Lower lobe of right lung (tissue), 2 donors: ENCODE results near the gene EID3. TPM values are rescaled to one million over a fixed set of nuclear protein-coding genes. Genes with fewer than 3 reads are reported as not detected.

Experiments used
- ATAC-seq, 2 donors: fragments of 200-7000 bp; cut with Tn5 transposase; one replicate each; pipeline ENCODE4 v1.9.1; 2020 to 2022; ENCODE audit warnings: mild to moderate bottlenecking in 2 of 2, moderate library complexity in 2 of 2
- DNase-seq: peaks from one replicate; pipeline ENCODE4 v3.0.0-alpha.2; 2020
- H3K27ac ChIP-seq: fragments of 200-600 bp; one replicate; pipeline ENCODE4 v1.8.0; 2022
- H3K27me3 ChIP-seq: fragments of 200-600 bp; one replicate; pipeline ENCODE4 v1.8.0; 2022; ENCODE audit warnings: low read depth
- H3K36me3 ChIP-seq: fragments of 200-600 bp; one replicate; pipeline ENCODE4 v1.8.0; 2022; ENCODE audit warnings: mild to moderate bottlenecking
- H3K4me1 ChIP-seq: fragments of 200-600 bp; one replicate; pipeline ENCODE4 v1.8.0; 2022
- H3K4me3 ChIP-seq: fragments of 200-600 bp; one replicate; pipeline ENCODE4 v1.8.0; 2022; ENCODE audit warnings: mild to moderate bottlenecking
- H3K9me3 ChIP-seq: fragments of 200-600 bp; one replicate; pipeline ENCODE4 v1.8.0; 2022
- intact Hi-C: fragments of 100-400 bp; cut with DNase I; formaldehyde crosslinking; loops from one replicate; pipeline ENCODE4 v1.11.0; 2022
- total RNA-seq: library from RNA; stranded (reverse); fragmentation: NEBNext Ultra II Directional; extraction: Animal tissue kit (Norgen Biotek cat#: 25700); gene quantifications from one replicate; pipeline ENCODE4 v1.2.1, GENCODE V29; 2021
- TF ChIP-seq, protein P1 (sequence below): fragments of 200-600 bp; IDR thresholded peaks from one replicate; pipeline ENCODE4 v1.8.0; 2022; ENCODE audit warnings: antibody characterized with exemption, mild to moderate bottlenecking
- donor health status: DM: no; HTN: yes; CAD: no; lungs with severe emphysema.

EID3 gene
- total RNA-seq, 1 donor from 2014 or later, result 3.3 TPM

DNA sequence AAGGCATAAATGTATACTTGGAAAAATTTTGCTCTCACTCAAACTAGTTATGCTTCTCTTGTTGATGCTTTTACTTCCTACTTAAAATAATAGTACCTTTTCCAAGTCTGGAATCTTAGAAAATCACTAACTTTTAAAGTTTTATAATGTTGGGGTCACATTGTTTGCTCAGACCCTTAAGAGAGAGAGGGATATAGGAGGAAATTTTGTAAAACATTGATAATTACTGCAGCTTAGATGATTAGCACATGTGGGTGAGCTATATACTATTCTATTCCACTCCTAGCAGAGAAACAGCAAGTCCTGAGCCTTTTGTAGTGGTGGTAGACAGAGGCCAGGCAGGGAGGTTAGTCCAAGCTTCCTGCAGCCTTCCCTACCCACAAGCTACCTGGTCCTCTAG lies 13.4 kb downstream of the EID3 start:
- DNase-seq (no peak), ATAC-seq (no peak)
- Histone ChIP-seq H3K4me1 (peaks cover 8% of the 10 kb centered on the region), H3K27me3 (no peaks in the 10 kb centered on the region), H3K4me3 (no peak overlapping the region), H3K36me3 (peaks cover 100% of the 10 kb centered on the region), H3K9me3 (no peaks in the 10 kb centered on the region), H3K27ac (no peak overlapping the region)
- intact Hi-C loops, result no loop called here
- TF ChIP-seq, protein P1, sequence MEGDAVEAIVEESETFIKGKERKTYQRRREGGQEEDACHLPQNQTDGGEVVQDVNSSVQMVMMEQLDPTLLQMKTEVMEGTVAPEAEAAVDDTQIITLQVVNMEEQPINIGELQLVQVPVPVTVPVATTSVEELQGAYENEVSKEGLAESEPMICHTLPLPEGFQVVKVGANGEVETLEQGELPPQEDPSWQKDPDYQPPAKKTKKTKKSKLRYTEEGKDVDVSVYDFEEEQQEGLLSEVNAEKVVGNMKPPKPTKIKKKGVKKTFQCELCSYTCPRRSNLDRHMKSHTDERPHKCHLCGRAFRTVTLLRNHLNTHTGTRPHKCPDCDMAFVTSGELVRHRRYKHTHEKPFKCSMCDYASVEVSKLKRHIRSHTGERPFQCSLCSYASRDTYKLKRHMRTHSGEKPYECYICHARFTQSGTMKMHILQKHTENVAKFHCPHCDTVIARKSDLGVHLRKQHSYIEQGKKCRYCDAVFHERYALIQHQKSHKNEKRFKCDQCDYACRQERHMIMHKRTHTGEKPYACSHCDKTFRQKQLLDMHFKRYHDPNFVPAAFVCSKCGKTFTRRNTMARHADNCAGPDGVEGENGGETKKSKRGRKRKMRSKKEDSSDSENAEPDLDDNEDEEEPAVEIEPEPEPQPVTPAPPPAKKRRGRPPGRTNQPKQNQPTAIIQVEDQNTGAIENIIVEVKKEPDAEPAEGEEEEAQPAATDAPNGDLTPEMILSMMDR, result no peak

- ATAC-seq (no peak), DNase-seq (no peak)
- H3K27ac ChIP-seq, result no peak overlapping the region
- H3K4me3 ChIP-seq, result no peak overlapping the region
- peaks cover 99% of the 10 kb centered on the region for H3K36me3 ChIP-seq
- intact Hi-C loops, result no loop called here
- no peaks in the 10 kb centered on the region for H3K27me3 ChIP-seq
- H3K9me3 ChIP-seq, result no peaks in the 10 kb centered on the region
- TF ChIP-seq, protein P1, result no peak
- peaks cover 8% of the 10 kb centered on the region for H3K4me1 ChIP-seq
Observed at GRCh38 chr12:104317538-104318210, 14.1 kb downstream of the EID3 start.

DNA sequence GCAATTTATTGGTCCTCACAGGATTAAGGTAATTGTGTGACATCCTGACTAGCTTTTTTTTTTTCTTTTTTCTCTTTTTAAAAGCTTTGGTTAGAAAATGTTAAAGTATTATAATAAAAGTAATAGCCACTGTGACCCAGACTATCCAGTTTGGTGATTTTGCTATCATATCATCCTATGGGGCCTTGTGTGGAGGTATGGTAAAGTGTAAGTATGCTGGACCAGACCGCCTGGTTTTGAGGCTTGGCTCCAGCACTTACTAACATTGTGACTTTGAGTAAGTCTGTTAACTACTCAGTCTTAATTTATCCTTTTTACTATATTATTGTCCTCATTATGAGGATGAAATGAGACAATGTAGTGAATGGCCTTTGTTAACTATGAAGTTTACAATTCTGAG lies 15.5 kb downstream of the EID3 start:
- H3K27ac ChIP-seq, result no peak overlapping the region
- no peaks in the 10 kb centered on the region for H3K27me3 ChIP-seq
- DNase-seq, result no peak
- TF ChIP-seq, protein P1, result no peak
- intact Hi-C loops, result no loop called here
- H3K36me3 ChIP-seq, result peaks cover 91% of the 10 kb centered on the region
- H3K4me3 ChIP-seq, result no peak overlapping the region
- ATAC-seq, result no peak
- peaks cover 4% of the 10 kb centered on the region for H3K4me1 ChIP-seq
- no peaks in the 10 kb centered on the region for H3K9me3 ChIP-seq

DNA sequence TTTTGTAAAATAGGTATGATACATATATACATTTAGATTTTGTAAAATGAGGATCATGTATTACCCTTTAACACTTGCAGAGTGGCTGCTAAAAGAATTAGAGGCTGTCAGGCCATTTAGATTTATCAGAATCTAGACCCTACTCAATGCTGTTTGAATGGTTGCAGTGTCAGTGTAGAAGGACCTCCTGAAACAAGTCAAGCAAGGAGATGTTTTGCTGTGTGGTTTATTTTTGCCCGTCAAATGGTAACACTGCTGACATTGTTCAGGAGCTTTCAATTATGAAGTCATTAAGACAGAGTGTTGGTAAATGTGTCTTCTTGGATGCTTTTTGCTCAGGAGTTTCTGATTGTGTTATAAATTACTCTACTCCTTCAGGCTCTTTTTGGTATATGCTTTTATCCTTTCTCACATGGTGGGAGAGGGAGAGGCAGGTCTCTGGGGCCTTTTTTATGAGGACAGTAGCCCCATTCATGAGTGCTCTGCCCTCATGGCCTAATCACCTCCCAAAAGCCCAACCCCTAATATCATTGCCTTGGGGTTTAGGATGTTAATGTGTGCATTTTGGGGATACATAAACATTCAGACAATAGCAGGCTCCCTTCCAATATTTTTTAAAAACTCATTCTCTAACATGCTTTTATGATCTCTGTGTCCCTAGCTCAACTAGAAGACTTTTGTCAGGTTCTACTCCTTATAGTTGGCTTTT lies 16.5 kb downstream of the EID3 start:
- DNase-seq, result no peak
- H3K27me3 ChIP-seq, result no peaks in the 10 kb centered on the region
- ATAC-seq, result no peak
- H3K4me3 ChIP-seq, result no peak overlapping the region
- TF ChIP-seq, protein P1, result no peak
- intact Hi-C loops, result no loop called here
- H3K4me1 ChIP-seq, result no peaks in the 10 kb centered on the region
- peaks cover 91% of the 10 kb centered on the region for H3K36me3 ChIP-seq
- no peaks in the 10 kb centered on the region for H3K9me3 ChIP-seq
- H3K27ac ChIP-seq, result no peak overlapping the region

- H3K9me3 ChIP-seq, result no peaks in the 10 kb centered on the region
- ATAC-seq (no peak), DNase-seq (no peak)
- H3K27me3 ChIP-seq, result no peaks in the 10 kb centered on the region
- H3K4me1 ChIP-seq, result no peaks in the 10 kb centered on the region
- H3K36me3 ChIP-seq, result peaks cover 91% of the 10 kb centered on the region
- TF ChIP-seq, protein P1, result no peak
- intact Hi-C loops, result no loop called here
- H3K4me3 ChIP-seq, result no peak overlapping the region
- H3K27ac ChIP-seq, result no peak overlapping the region
Observed at GRCh38 chr12:104320627-104321024, 17.1 kb downstream of the EID3 start.
